ENCODE measurements around the gene ACSL1.

DNA sequence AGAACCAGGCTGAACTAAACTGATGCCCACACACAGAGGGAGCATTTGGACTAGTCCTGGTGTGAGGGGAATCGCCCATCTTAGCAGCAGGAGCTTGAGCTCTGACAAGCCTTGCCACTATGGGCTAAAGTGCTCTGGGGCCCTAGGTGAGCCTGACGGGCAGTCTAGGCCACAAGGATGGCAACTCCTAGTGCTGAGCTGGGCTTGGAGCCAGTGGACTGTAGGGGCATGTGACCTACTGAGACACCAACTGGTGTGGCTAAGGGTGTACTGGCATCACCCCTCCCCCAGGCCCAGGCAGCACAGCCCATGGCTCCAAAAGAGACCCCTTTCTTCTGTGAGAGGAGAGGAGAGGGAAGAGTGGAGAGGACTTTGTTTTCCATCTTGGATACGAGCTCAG, 106.4 kb downstream of the ACSL1 start:
- TF ChIP-seq, protein P1, sequence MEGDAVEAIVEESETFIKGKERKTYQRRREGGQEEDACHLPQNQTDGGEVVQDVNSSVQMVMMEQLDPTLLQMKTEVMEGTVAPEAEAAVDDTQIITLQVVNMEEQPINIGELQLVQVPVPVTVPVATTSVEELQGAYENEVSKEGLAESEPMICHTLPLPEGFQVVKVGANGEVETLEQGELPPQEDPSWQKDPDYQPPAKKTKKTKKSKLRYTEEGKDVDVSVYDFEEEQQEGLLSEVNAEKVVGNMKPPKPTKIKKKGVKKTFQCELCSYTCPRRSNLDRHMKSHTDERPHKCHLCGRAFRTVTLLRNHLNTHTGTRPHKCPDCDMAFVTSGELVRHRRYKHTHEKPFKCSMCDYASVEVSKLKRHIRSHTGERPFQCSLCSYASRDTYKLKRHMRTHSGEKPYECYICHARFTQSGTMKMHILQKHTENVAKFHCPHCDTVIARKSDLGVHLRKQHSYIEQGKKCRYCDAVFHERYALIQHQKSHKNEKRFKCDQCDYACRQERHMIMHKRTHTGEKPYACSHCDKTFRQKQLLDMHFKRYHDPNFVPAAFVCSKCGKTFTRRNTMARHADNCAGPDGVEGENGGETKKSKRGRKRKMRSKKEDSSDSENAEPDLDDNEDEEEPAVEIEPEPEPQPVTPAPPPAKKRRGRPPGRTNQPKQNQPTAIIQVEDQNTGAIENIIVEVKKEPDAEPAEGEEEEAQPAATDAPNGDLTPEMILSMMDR (conservative IDR thresholded peaks at IDR 0.05; ENCODE audit: low read depth, low read length), result no peak
- TF ChIP-seq EZH2phosphoT487 (IDR thresholded peaks at IDR 0.05; ENCODE audit: borderline replicate concordance, low read length) (no peak), EZH2 (IDR thresholded peaks at IDR 0.05; ENCODE audit: low read length, unreplicated experiment) (no peak)
